ENCODE results near the gene AS3MT. TPM values are rescaled to one million over a fixed set of nuclear protein-coding genes. Genes with fewer than 3 reads are reported as not detected.
A peak's percentile ranks its signal among the peaks of the same experiment; 100 is the strongest.

The AS3MT gene
- polyA plus RNA-seq, 1 donor (not counting 4 experiments of a cell fraction or from before 2014, with no cell fraction given): 2.0 TPM

- peaks cover 12% of the 10 kb centered on the region for H3K4me1 ChIP-seq (ENCODE audit: control insufficient read depth, extremely low read depth, insufficient read depth, low read length)
- no peak for FAIRE-seq
- H3K9me3 ChIP-seq (ENCODE audit: control insufficient read depth, low read depth, low read length): no peaks in the 10 kb centered on the region
- H3K36me3 ChIP-seq (ENCODE audit: control insufficient read depth in 2 of 2, extremely low read depth in 1 of 2, insufficient read depth in 2 of 2, low read length in 2 of 2): no peaks in the 10 kb centered on the region
- no peaks in the 10 kb centered on the region for H4K20me1 ChIP-seq (ENCODE audit: control insufficient read depth, extremely low read depth, insufficient read depth, low read length)
- dilution Hi-C loops (cut with MboI; ENCODE audit: extremely low pct_ligation_motif_present, low sequenced_read_pairs): no loop called here
- H3K4me3 ChIP-seq (ENCODE audit: control insufficient read depth in 2 of 3, extremely low read depth in 1 of 3, insufficient read depth in 2 of 3, low read depth in 1 of 3, low read length in 3 of 3): no peak overlapping the region
- TF ChIP-seq CTCF (optimal IDR thresholded peaks at IDR 0.05 in 1 of 3, IDR thresholded peaks at IDR 0.05 in 1 of 3, conservative IDR thresholded peaks at IDR 0.05 in 1 of 3; ENCODE audit: extremely low read depth in 1 of 3, insufficient read depth in 2 of 3, low read length in 3 of 3): no peak
- no peak for TF ChIP-seq EZH2 (IDR thresholded peaks at IDR 0.05; ENCODE audit: low read length)
- H3K27ac ChIP-seq (ENCODE audit: control insufficient read depth, insufficient read depth, low read length): no peak overlapping the region
- H3K79me2 ChIP-seq (ENCODE audit: control insufficient read depth, insufficient read depth, low read length): peaks cover 2% of the 10 kb centered on the region
- H2AFZ ChIP-seq (ENCODE audit: control insufficient read depth, low read length): no peak overlapping the region
- H3K27me3 ChIP-seq (ENCODE audit: control insufficient read depth, extremely low read depth, insufficient read depth, low read length): peaks cover 4% of the 10 kb centered on the region
- H3K9ac ChIP-seq (ENCODE audit: control insufficient read depth, extremely low read depth, insufficient read depth, low read length): no peak overlapping the region
- no peaks in the 10 kb centered on the region for H3K9me1 ChIP-seq (ENCODE audit: control insufficient read depth, extremely low read depth, insufficient read depth, low read length)
- H3K4me2 ChIP-seq (ENCODE audit: control insufficient read depth, extremely low read depth, insufficient read depth, low read depth, low read length): no peak overlapping the region
- no peak for DNase-seq (ENCODE audit: low read depth, low spot score)
These were observed 45.5 kb downstream of the AS3MT start for GRCh38 chr10:102914781-102915180.

GRCh38 chr10:102916173-102916572, 46.9 kb downstream of the AS3MT start:
- no peak for TF ChIP-seq EZH2 (IDR thresholded peaks at IDR 0.05; ENCODE audit: low read length)
- TF ChIP-seq CTCF (optimal IDR thresholded peaks at IDR 0.05 in 1 of 3, IDR thresholded peaks at IDR 0.05 in 1 of 3, conservative IDR thresholded peaks at IDR 0.05 in 1 of 3; ENCODE audit: extremely low read depth in 1 of 3, insufficient read depth in 2 of 3, low read length in 3 of 3): no peak
- FAIRE-seq: no peak
- no peak overlapping the region for H3K27ac ChIP-seq (ENCODE audit: control insufficient read depth, insufficient read depth, low read length)
- H3K9ac ChIP-seq (ENCODE audit: control insufficient read depth, extremely low read depth, insufficient read depth, low read length): no peak overlapping the region
- peak overlapping the region; percentile 65 for H2AFZ ChIP-seq (ENCODE audit: control insufficient read depth, low read length)
- no peak for DNase-seq (ENCODE audit: low read depth, low spot score)
- no peaks in the 10 kb centered on the region for H3K36me3 ChIP-seq (ENCODE audit: control insufficient read depth in 2 of 2, extremely low read depth in 1 of 2, insufficient read depth in 2 of 2, low read length in 2 of 2)
- peaks cover 4% of the 10 kb centered on the region for H3K27me3 ChIP-seq (ENCODE audit: control insufficient read depth, extremely low read depth, insufficient read depth, low read length)
- H3K9me1 ChIP-seq (ENCODE audit: control insufficient read depth, extremely low read depth, insufficient read depth, low read length): no peaks in the 10 kb centered on the region
- peaks cover 12% of the 10 kb centered on the region for H3K4me1 ChIP-seq (ENCODE audit: control insufficient read depth, extremely low read depth, insufficient read depth, low read length)
- dilution Hi-C loops (cut with MboI; ENCODE audit: extremely low pct_ligation_motif_present, low sequenced_read_pairs): no loop called here
- no peak overlapping the region for H3K4me3 ChIP-seq (ENCODE audit: control insufficient read depth in 2 of 3, extremely low read depth in 1 of 3, insufficient read depth in 2 of 3, low read depth in 1 of 3, low read length in 3 of 3)
- peaks cover 2% of the 10 kb centered on the region for H3K79me2 ChIP-seq (ENCODE audit: control insufficient read depth, insufficient read depth, low read length)
- H3K9me3 ChIP-seq (ENCODE audit: control insufficient read depth, low read depth, low read length): no peaks in the 10 kb centered on the region
- H4K20me1 ChIP-seq (ENCODE audit: control insufficient read depth, extremely low read depth, insufficient read depth, low read length): no peaks in the 10 kb centered on the region
- peak overlapping the region; percentile 91 for H3K4me2 ChIP-seq (ENCODE audit: control insufficient read depth, extremely low read depth, insufficient read depth, low read depth, low read length)

Measured in keratinocyte (primary cell).